MM.1S (cell line): ENCODE results near the gene OTOA.

ENCODE experiments used
- DNase-seq: peaks from one replicate; pipeline ENCODE4 v3.0.0-alpha.2; 2015
- H2AFZ ChIP-seq: fragments of 300-600 bp; sonication (generic); 2 replicates; pipeline ENCODE4 v1.6.0; 2016; ENCODE audit warnings: antibody characterized with exemption, low read length
- H3F3A ChIP-seq: fragments of 300-600 bp; sonication (generic); 2 replicates; pipeline ENCODE4 v1.6.1; 2016; ENCODE audit warnings: mild to moderate bottlenecking, antibody characterized with exemption, low read length, moderate library complexity, mixed read lengths; ENCODE audit not compliant: insufficient read depth
- H3K27ac ChIP-seq: fragments of 300-600 bp; sonication (generic); 2 replicates; pipeline ENCODE4 v1.5.1; 2016; ENCODE audit warnings: mild to moderate bottlenecking, low read length
- H3K27me3 ChIP-seq: fragments of 300-600 bp; sonication (generic); replicated peaks from 2 replicates; pipeline ENCODE4 v1.6.0; 2016; ENCODE audit warnings: low read length; ENCODE audit not compliant: insufficient read depth
- H3K36me3 ChIP-seq: fragments of 300-600 bp; sonication (generic); replicated peaks from 2 replicates; pipeline ENCODE4 v1.6.1; 2016; ENCODE audit warnings: mild to moderate bottlenecking, low read length, mixed read lengths; ENCODE audit not compliant: insufficient read depth
- H3K4me1 ChIP-seq: fragments of 300-600 bp; sonication (generic); 2 replicates; pipeline ENCODE4 v1.6.1; 2016; ENCODE audit warnings: low read length, mixed read lengths
- H3K4me2 ChIP-seq: fragments of 300-600 bp; sonication (generic); 2 replicates; pipeline ENCODE4 v1.6.0; 2016; ENCODE audit warnings: low read depth, low read length
- H3K4me3 ChIP-seq: fragments of 300-600 bp; sonication (generic); 2 replicates; pipeline ENCODE4 v1.5.1; 2016; ENCODE audit warnings: low read length, mixed read lengths
- H3K79me2 ChIP-seq: fragments of 300-600 bp; sonication (generic); 2 replicates; pipeline ENCODE4 v1.6.1; 2016; ENCODE audit warnings: mixed run types, low read length, mixed read lengths
- H3K9ac ChIP-seq: fragments of 300-600 bp; sonication (generic); 2 replicates; pipeline ENCODE4 v1.6.1; 2016; ENCODE audit warnings: low read length, mixed read lengths
- H3K9me2 ChIP-seq: fragments of 300-600 bp; sonication (generic); replicated peaks from 2 replicates; pipeline ENCODE4 v1.6.1; 2016; ENCODE audit warnings: mild to moderate bottlenecking, low read length, mixed read lengths; ENCODE audit not compliant: insufficient read depth
- H3K9me3 ChIP-seq: fragments of 300-600 bp; sonication (generic); replicated peaks from 2 replicates; pipeline ENCODE4 v1.6.1; 2016; ENCODE audit warnings: mild to moderate bottlenecking, low read length, mixed read lengths; ENCODE audit not compliant: insufficient read depth
- H4K20me1 ChIP-seq: fragments of 300-600 bp; sonication (generic); 2 replicates; pipeline ENCODE4 v1.6.1; 2016; ENCODE audit warnings: mild to moderate bottlenecking, low read length, moderate library complexity, mixed read lengths; ENCODE audit not compliant: insufficient read depth
- CTCF ChIP-seq: fragments of 300-600 bp; sonication (generic); IDR thresholded peaks from 2 replicates; pipeline ENCODE4 v1.5.1; 2016; ENCODE audit warnings: antibody characterized with exemption, low read length, mixed read lengths
- EZH2 ChIP-seq: fragments of 300-600 bp; sonication (generic); optimal IDR thresholded peaks from 2 replicates; pipeline ENCODE3; 2017; ENCODE audit warnings: low read depth, mild to moderate bottlenecking, antibody characterized with exemption, low read length, mixed read lengths
- EZH2phosphoT487 ChIP-seq: fragments of 300-600 bp; sonication (generic); IDR thresholded peaks from 2 replicates; pipeline ENCODE4 v1.6.1; 2018; ENCODE audit warnings: antibody characterized with exemption, low read length

Gene OTOA

GRCh38 chr16:21639493-21639892 lies 24.3 kb upstream of the OTOA start:
- no peaks in the 10 kb centered on the region for H3K27me3 ChIP-seq
- H3K4me1 ChIP-seq: peaks cover 8% of the 10 kb centered on the region
- H3K4me3 ChIP-seq: no peak overlapping the region
- H2AFZ ChIP-seq: no peak overlapping the region
- H3K9me2 ChIP-seq: no peaks in the 10 kb centered on the region
- H3K79me2 ChIP-seq: peaks cover 9% of the 10 kb centered on the region; the same call in 1 of the 2 replicates
- H3K9me3 ChIP-seq: no peaks in the 10 kb centered on the region
- no peak overlapping the region for H3K27ac ChIP-seq
- no peak for TF ChIP-seq CTCF
- no peak for TF ChIP-seq EZH2phosphoT487
- TF ChIP-seq EZH2: no peak
- H3K36me3 ChIP-seq: no peaks in the 10 kb centered on the region
- H4K20me1 ChIP-seq: no peaks in the 10 kb centered on the region
- no peak for DNase-seq
- no peak overlapping the region for H3K4me2 ChIP-seq
- H3F3A ChIP-seq: no peaks in the 10 kb centered on the region; the same call in none of the 2 replicates
- H3K9ac ChIP-seq: no peak overlapping the region

- no peak for DNase-seq
- TF ChIP-seq EZH2phosphoT487 (no peak), EZH2 (no peak), CTCF (no peak)
- Histone ChIP-seq H3K9me2 (no peaks in the 10 kb centered on the region), H3K9me3 (no peaks in the 10 kb centered on the region), H3F3A (peaks cover 12% of the 10 kb centered on the region), H3K4me2 (no peak overlapping the region), H3K79me2 (peaks cover 17% of the 10 kb centered on the region), H3K27ac (no peak overlapping the region), H2AFZ (no peak overlapping the region), H3K27me3 (no peaks in the 10 kb centered on the region), H3K4me3 (no peak overlapping the region), H3K9ac (no peak overlapping the region), H4K20me1 (no peaks in the 10 kb centered on the region), H3K4me1 (peaks cover 20% of the 10 kb centered on the region), H3K36me3 (no peaks in the 10 kb centered on the region)
Measured at GRCh38 chr16:21641916-21642315, 21.9 kb upstream of the OTOA start.

GRCh38 chr16:21642861-21643260 lies 20.9 kb upstream of the OTOA start:
- Histone ChIP-seq H3F3A (peaks cover 12% of the 10 kb centered on the region), H3K27me3 (no peaks in the 10 kb centered on the region), H3K9ac (no peak overlapping the region), H3K4me3 (no peak overlapping the region), H3K9me2 (no peaks in the 10 kb centered on the region), H2AFZ (no peak overlapping the region), H4K20me1 (no peaks in the 10 kb centered on the region), H3K4me2 (no peak overlapping the region), H3K4me1 (peaks cover 20% of the 10 kb centered on the region), H3K36me3 (no peaks in the 10 kb centered on the region), H3K79me2 (peaks cover 26% of the 10 kb centered on the region), H3K9me3 (no peaks in the 10 kb centered on the region), H3K27ac (no peak overlapping the region)
- TF ChIP-seq EZH2phosphoT487 (no peak), CTCF (no peak), EZH2 (no peak)
- no peak for DNase-seq
